Measurements from ENCODE around the gene DPP4. TPM values are rescaled to one million over a fixed set of nuclear protein-coding genes. Genes with fewer than 3 reads are reported as not detected.

DPP4 gene
- total and polyA plus RNA-seq, 2 of the 13 experiments (the other 11 are each of a cell fraction or from before 2014, with no cell fraction given), result 39.4 to 109 TPM

GRCh38 chr2:162018530-162018929 lies 55.5 kb downstream of the DPP4 start:
- ATAC-seq (no peak), FAIRE-seq (no peak), DNase-seq (ENCODE audit: low spot score) (no peak)
- Histone ChIP-seq H3K4me2 (ENCODE audit: low read depth, low read length) (no peak overlapping the region), H3K36me3 (replicated peaks in 1 of 2; ENCODE audit: control insufficient read depth in 1 of 2, insufficient read depth in 2 of 2, low read length in 2 of 2) (peaks cover 2 to 36% of the 10 kb centered on the region in 2 experiments), H2AFZ (ENCODE audit: low read length) (no peak overlapping the region), H3K4me1 (ENCODE audit: insufficient read depth, low read length) (peaks cover 34% of the 10 kb centered on the region), H3K79me2 (ENCODE audit: insufficient read depth, low read length) (no peaks in the 10 kb centered on the region), H3K9me3 (ENCODE audit: low read length) (no peaks in the 10 kb centered on the region), H3K27ac (ENCODE audit: extremely low read length, insufficient read depth, low read length) (no peak overlapping the region), H3K27me3 (ENCODE audit: control insufficient read depth in 1 of 2, insufficient read depth in 2 of 2, low read length in 2 of 2) (no peaks in the 10 kb centered on the region), H3K9ac (ENCODE audit: insufficient read depth, low read depth, low read length) (no peak overlapping the region), H4K20me1 (ENCODE audit: insufficient read depth, low read length) (no peaks in the 10 kb centered on the region), H3K4me3 (replicated peaks in 1 of 3; ENCODE audit: insufficient read depth in 1 of 3, low read depth in 2 of 3, low read length in 3 of 3) (no peak overlapping the region)
- TF ChIP-seq ZNF704 (CRISPR knock-in tag; IDR thresholded peaks at IDR 0.05; ENCODE audit: borderline replicate concordance) (no peak), KDM4B (CRISPR knock-in tag; IDR thresholded peaks at IDR 0.05) (no peak), DR1 (CRISPR knock-in tag; IDR thresholded peaks at IDR 0.05) (no peak), ZNF224 (CRISPR knock-in tag; IDR thresholded peaks at IDR 0.05) (no peak), MATR3 (CRISPR knock-in tag; IDR thresholded peaks at IDR 0.05) (no peak), ZNF563 (CRISPR knock-in tag; IDR thresholded peaks at IDR 0.05) (no peak)
- no TSS peak for BruUV-seq (replicated peaks)
- WGBS (ENCODE audit: low lambda C conversion rate), result 93% methylated on average over 8 of the region's 8 CpGs
- CTCF ChIA-PET (ENCODE audit: low intra/inter-chr PET ratio, low total read pairs), result no interaction called here
- in situ Hi-C loops (cut with HindIII; ENCODE audit: extremely low pct_ligation_motif_present, low pct_unique_long_range_greater_than_20kb), result no loop called here
- POLR2A ChIA-PET, result no interaction called here
- intact Hi-C loops (cut with micrococcal nuclease; ENCODE audit: unreplicated experiment), result no loop called here

- no peak for DNase-seq (ENCODE audit: low spot score)
- peak; percentile 20; the same call in 1 of the 3 replicates for ATAC-seq
- no peak for FAIRE-seq
- Histone ChIP-seq H3K27ac (ENCODE audit: extremely low read length, insufficient read depth, low read length) (no peak overlapping the region), H3K4me1 (ENCODE audit: insufficient read depth, low read length) (peaks cover 26% of the 10 kb centered on the region), H3K36me3 (replicated peaks in 1 of 2; ENCODE audit: control insufficient read depth in 1 of 2, insufficient read depth in 2 of 2, low read length in 2 of 2) (peaks cover 2 to 39% of the 10 kb centered on the region in 2 experiments), H3K79me2 (ENCODE audit: insufficient read depth, low read length) (no peaks in the 10 kb centered on the region), H3K9ac (ENCODE audit: insufficient read depth, low read depth, low read length) (no peak overlapping the region), H3K27me3 (ENCODE audit: control insufficient read depth in 1 of 2, insufficient read depth in 2 of 2, low read length in 2 of 2) (no peaks in the 10 kb centered on the region), H3K9me3 (ENCODE audit: low read length) (no peaks in the 10 kb centered on the region), H3K4me2 (ENCODE audit: low read depth, low read length) (no peak overlapping the region), H3K4me3 (replicated peaks in 1 of 3; ENCODE audit: insufficient read depth in 1 of 3, low read depth in 2 of 3, low read length in 3 of 3) (no peak overlapping the region), H2AFZ (ENCODE audit: low read length) (no peak overlapping the region), H4K20me1 (ENCODE audit: insufficient read depth, low read length) (no peaks in the 10 kb centered on the region)
- 95% methylated on average over 3 of the region's 3 CpGs for WGBS (ENCODE audit: low lambda C conversion rate)
- TF ChIP-seq HNRNPLL (IDR thresholded peaks at IDR 0.05; ENCODE audit: low read depth, low read length, poor library complexity, severe bottlenecking), result no peak
- no peak for TF ChIP-seq ZSCAN20 (CRISPR knock-in tag; IDR thresholded peaks at IDR 0.05; ENCODE audit: borderline replicate concordance)
- no peak for TF ChIP-seq ZHX1 (CRISPR knock-in tag; IDR thresholded peaks at IDR 0.05; ENCODE audit: low read depth)
- no peak for TF ChIP-seq PAWR (CRISPR knock-in tag; IDR thresholded peaks at IDR 0.05; ENCODE audit: borderline replicate concordance)
- no peak for TF ChIP-seq ZNF276 (CRISPR knock-in tag; IDR thresholded peaks at IDR 0.05; ENCODE audit: low read depth)
- POLR2A ChIA-PET, result no interaction called here
- intact Hi-C loops (cut with micrococcal nuclease; ENCODE audit: unreplicated experiment), result no loop called here
- CTCF ChIA-PET (ENCODE audit: low intra/inter-chr PET ratio, low total read pairs), result no interaction called here
- no TSS peak for BruUV-seq (replicated peaks)
- in situ Hi-C loops (cut with HindIII; ENCODE audit: extremely low pct_ligation_motif_present, low pct_unique_long_range_greater_than_20kb), result no loop called here
Observed at GRCh38 chr2:162017233-162017632, 56.8 kb downstream of the DPP4 start.
